GM12878 (cell line): Measurements from ENCODE around the gene PHOX2A. TPM values are rescaled to one million over a fixed set of nuclear protein-coding genes. Genes with fewer than 3 reads are reported as not detected.

Source experiments
- ATAC-seq: fragments of 200-7000 bp; cut with Tn5 transposase; 3 replicates; pipeline ENCODE4 v1.9.1; 2020; ENCODE audit warnings: mild to moderate bottlenecking, moderate library complexity
- BruUV-seq: library from RNA; stranded (reverse); fragments of 400-500 nt; replicated peaks from 2 replicates; lab custom pipeline; 2021; lab: Mats Ljungman, UMichigan
- CTCF ChIA-PET: fragments of 300-600 bp; sonication (Branson Sonifier 250); formaldehyde crosslinking; extraction: SDS; loops from one replicate; lab custom pipeline; 2021; ENCODE audit warnings: inconsistent platforms; lab: Yijun Ruan, JAX
- POLR2A ChIA-PET: fragments of 350-600 bp; formaldehyde crosslinking; extraction: SDS; loops from one replicate; lab custom pipeline; 2021; ENCODE audit warnings: inconsistent platforms; lab: Charles Lee
- RAD21 ChIA-PET: fragments of 300-600 bp; sonication (Branson Sonifier 250); formaldehyde crosslinking; loops from one replicate; lab custom pipeline; 2023; ENCODE audit warnings: antibody characterized with exemption; ENCODE audit not compliant: unreplicated experiment; lab: Charles Lee
- SMC1A ChIA-PET: fragments of 300-600 bp; sonication (Branson Sonifier 250); formaldehyde crosslinking; loops from one replicate; lab custom pipeline; 2023; ENCODE audit not compliant: unreplicated experiment, uncharacterized antibody; lab: Charles Lee
- DNase-seq: peaks from one replicate; pipeline ENCODE4 v3.0.0-alpha.2; 2011; ENCODE audit warnings: low read depth, low spot score
- FAIRE-seq: peaks from 3 replicates; lab custom pipeline; 2011; peaks lifted over from hg19 to GRCh38; lab: Jason Lieb, UNC
- H2AFZ ChIP-seq: 2 replicates; pipeline ENCODE4 v1.6.0; 2011; ENCODE audit warnings: low read depth, low read length, control low read depth; ENCODE audit not compliant: control insufficient read depth
- H3K27ac ChIP-seq: 2 replicates; pipeline ENCODE4 v1.5.1; 2011; ENCODE audit warnings: control low read depth; ENCODE audit not compliant: control insufficient read depth, insufficient read depth
- H3K27me3 ChIP-seq, 2 experiments: replicated peaks in 1 of 2; 2 replicates each; pipeline versions ENCODE4 v1.6.0 to v1.6.1; 2011; ENCODE audit warnings: low read length in 1 of 2; ENCODE audit not compliant: control insufficient read depth in 2 of 2, insufficient read depth in 2 of 2
- H3K36me3 ChIP-seq, 2 experiments: 2 replicates each; pipeline ENCODE4 v1.5.1; 2011; ENCODE audit warnings: low read length in 1 of 2; ENCODE audit not compliant: control insufficient read depth in 2 of 2, insufficient read depth in 2 of 2
- H3K4me1 ChIP-seq: 2 replicates; pipeline ENCODE4 v1.6.1; 2011; ENCODE audit warnings: mild to moderate bottlenecking, low read length, moderate library complexity, mixed read lengths; ENCODE audit not compliant: control insufficient read depth, insufficient read depth
- H3K4me2 ChIP-seq: 2 replicates; pipeline ENCODE4 v1.6.0; 2011; ENCODE audit warnings: control low read depth; ENCODE audit not compliant: control insufficient read depth, insufficient read depth
- H3K4me3 ChIP-seq: fragments of 200-600 bp; sonication (generic); 2 replicates; pipeline ENCODE4 v1.5.1; 2016
- H3K79me2 ChIP-seq: 2 replicates; pipeline ENCODE4 v1.6.0; 2011; ENCODE audit warnings: low read length; ENCODE audit not compliant: control insufficient read depth, insufficient read depth
- H3K9ac ChIP-seq: 2 replicates; pipeline ENCODE4 v1.8.0; 2011; ENCODE audit warnings: low read length, control low read depth, mixed read lengths; ENCODE audit not compliant: control insufficient read depth, insufficient read depth
- H3K9me3 ChIP-seq: replicated peaks from 3 replicates; pipeline ENCODE4 v1.5.1; 2011; ENCODE audit warnings: mild to moderate bottlenecking, low read length; ENCODE audit not compliant: control insufficient read depth, insufficient read depth
- H4K20me1 ChIP-seq: 2 replicates; pipeline ENCODE4 v1.6.0; 2011; ENCODE audit not compliant: control insufficient read depth, insufficient read depth
- EP300 ChIP-seq, 2 experiments: fragments of 150-350 bp in 1 of 2; IDR thresholded peaks; 2 replicates each; pipeline ENCODE4 v1.6.1; 2011 to 2012; ENCODE audit warnings: low read depth in 2 of 2, low read length in 2 of 2, borderline replicate concordance in 1 of 2, improper control_type of control experiment in 1 of 2, inconsistent platforms in 1 of 2; ENCODE audit not compliant: control insufficient read depth in 1 of 2
- KDM1A ChIP-seq: fragments of 200-600 bp; sonication (generic); IDR thresholded peaks from 2 replicates; pipeline ENCODE4 v1.6.1; 2016; ENCODE audit warnings: borderline replicate concordance
- NRF1 ChIP-seq: conservative IDR thresholded peaks from 2 replicates; pipeline ENCODE4 v1.6.1; 2011; ENCODE audit warnings: mild to moderate bottlenecking, low read depth, low read length, improper control_type of control experiment
- PAX5 ChIP-seq: IDR thresholded peaks from 2 replicates; pipeline ENCODE4 v1.6.1; 2011; ENCODE audit warnings: low read depth, low read length, borderline replicate concordance
- RELA ChIP-seq: fragments of 450-650 bp; IDR thresholded peaks from 2 replicates; pipeline ENCODE4 v1.8.0; 2014; ENCODE audit warnings: borderline replicate concordance; ENCODE audit not compliant: partially characterized antibody
- RFX5 ChIP-seq: IDR thresholded peaks from 2 replicates; pipeline ENCODE4 v1.6.1; 2011; ENCODE audit warnings: low read depth, low read length, improper control_type of control experiment
- SIX5 ChIP-seq: IDR thresholded peaks from 2 replicates; pipeline ENCODE4 v1.6.1; 2011; ENCODE audit warnings: mild to moderate bottlenecking, low read depth, low read length, moderate library complexity; ENCODE audit not compliant: severe bottlenecking
- SUZ12 ChIP-seq: fragments of 200-600 bp; sonication (generic); IDR thresholded peaks from one replicate; pipeline ENCODE4 v1.6.1; 2018; ENCODE audit warnings: antibody characterized with exemption, mild to moderate bottlenecking; ENCODE audit not compliant: unreplicated experiment
- TAF1 ChIP-seq: IDR thresholded peaks from 2 replicates; pipeline ENCODE4 v1.6.1; 2011; ENCODE audit warnings: mild to moderate bottlenecking, low read depth, low read length, borderline replicate concordance
- WGBS: methylation state at CpG from one replicate; pipeline ENCODE4 v1.1.6; 2016; ENCODE audit warnings: low lambda C conversion rate; ENCODE audit not compliant: insufficient replicate concordance, insufficient coverage; ENCODE audit errors: missing lambda C conversion rate; 5-methylcytosine and 5-hydroxymethylcytosine counted together
- in situ Hi-C: fragments of 300-500 bp; cut with MboI; formaldehyde crosslinking; loops from 9 replicates; pipeline ENCODE4 v1.14.3; 2018; ENCODE audit warnings: mixed read lengths
- intact Hi-C: fragments of 100-400 bp; cut with micrococcal nuclease; formaldehyde crosslinking; loops from one replicate; pipeline ENCODE4 v1.14.2; 2022; ENCODE audit not compliant: unreplicated experiment
- polyA plus RNA-seq, 11 experiments: library from polyadenylated mRNA; depleted of rRNA in 4 of 11; unstranded in 6 of 11; stranded (reverse) in 5 of 11; fragments of >200 nt; fragmentation: Nextera tagmentation in 4 of 11; fragmentation: Illumina TruSeq in 1 of 11; extraction: Ambion mirVana in 4 of 11; extraction: Trizol in 1 of 11; gene quantifications; 1 replicate in 1 of 11; 2 replicates in 10 of 11; pipeline versions ENCODE4 v1.2.1 to v1.2.3, GENCODE V29; 2011 to 2016; ENCODE audit warnings: inconsistent platforms in 2 of 11, missing spikeins in 2 of 11, low read depth in 1 of 11
- total RNA-seq, 4 experiments: library from RNA; depleted of rRNA in 3 of 4; stranded (reverse); fragments of >200 nt in 3 of 4; fragmentation: Illumina TruSeq in 1 of 4; extraction: Trizol in 1 of 4; gene quantifications; 2 replicates each; pipeline versions ENCODE4 v1.2.1 to v1.2.3, GENCODE V29; 2013 to 2021

The PHOX2A gene
- total and polyA plus RNA-seq, 10 of the 15 experiments (the other 5 are each of a cell fraction or from before 2014, with no cell fraction given) = not detected

GRCh38 chr11:72249961-72250360 is 6.0 kb upstream of the PHOX2A start:
- ATAC-seq = no peak
- BruUV-seq = no TSS peak
- no peak overlapping the region for H3K4me3 ChIP-seq
- no peaks in the 10 kb centered on the region for H3K79me2 ChIP-seq
- in situ Hi-C loops = no loop called here
- H3K36me3 ChIP-seq = no peaks in the 10 kb centered on the region
- no peak for DNase-seq
- TF ChIP-seq RFX5 (no peak), PAX5 (no peak), TAF1 (no peak)
- no peak overlapping the region for H3K9ac ChIP-seq
- H2AFZ ChIP-seq = no peak overlapping the region
- intact Hi-C loops = no loop called here
- peaks cover 4% of the 10 kb centered on the region; the same call in 2 of the 3 replicates for H3K9me3 ChIP-seq
- ChIA-PET SMC1A (no interaction called here), RAD21 (no interaction called here), POLR2A (no interaction called here), CTCF (no interaction called here)
- peaks cover 2 to 16% of the 10 kb centered on the region in 2 experiments; a peak in 3 of 4 replicates for H3K27me3 ChIP-seq
- no peak for FAIRE-seq
- no peak overlapping the region for H3K4me2 ChIP-seq
- H4K20me1 ChIP-seq = no peaks in the 10 kb centered on the region
- H3K4me1 ChIP-seq = no peaks in the 10 kb centered on the region
- no peak overlapping the region for H3K27ac ChIP-seq
- 42% methylated on average over 5 of the region's 5 CpGs for WGBS

- Histone ChIP-seq H3K4me3 (no peak overlapping the region), H2AFZ (no peak overlapping the region), H3K79me2 (no peaks in the 10 kb centered on the region), H3K36me3 (no peaks in the 10 kb centered on the region), H3K4me2 (no peak overlapping the region), H3K27me3 (peaks cover 6 to 19% of the 10 kb centered on the region in 2 experiments; a peak in 3 of 4 replicates), H3K27ac (no peak overlapping the region), H3K9me3 (no peaks in the 10 kb centered on the region; the same call in 2 of the 3 replicates), H3K4me1 (no peaks in the 10 kb centered on the region), H4K20me1 (no peaks in the 10 kb centered on the region), H3K9ac (no peak overlapping the region)
- no peak for DNase-seq
- ChIA-PET POLR2A (no interaction called here), SMC1A (no interaction called here), CTCF (interaction anchor here (2.2 kb wide), 1 partner anchor 184 kb away, joined by 10 read pairs; no protein-coding TSS in a partner anchor), RAD21 (interaction anchor here (0.6 kb wide), 1 partner anchor 34 kb away, joined by 3 read pairs; no protein-coding TSS in a partner anchor)
- in situ Hi-C loops = no loop called here
- no TSS peak for BruUV-seq
- FAIRE-seq = no peak
- TF ChIP-seq KDM1A (no peak), SIX5 (no peak), NRF1 (no peak), TAF1 (no peak), EP300 (IDR thresholded peaks at IDR 0.05; ENCODE audit: borderline replicate concordance in 1 of 2, control insufficient read depth in 1 of 2, low read depth in 2 of 2, low read length in 2 of 2) (no peak), RELA (no peak), SUZ12 (no peak)
- ATAC-seq = no peak
- intact Hi-C loops = no loop called here
- 0% methylated on average over 2 of the region's 2 CpGs for WGBS
Measured at GRCh38 chr11:72247584-72247983, 3.6 kb upstream of the PHOX2A start.
